Measurements from ENCODE around the gene SH2D1A. TPM values are rescaled to one million over a fixed set of nuclear protein-coding genes. Genes with fewer than 3 reads are reported as not detected.
"Not testable (repeated sequence)": the region's sequence is repeated elsewhere in the genome, so short reads cannot be mapped to it uniquely, and the experiment has no call there.

The SH2D1A gene
- 1 to 10 TPM in 7 of 10 donors, under 1 TPM in 3; 0.37 to 3.9 (median 1.6) TPM for polyA plus RNA-seq (ENCODE audit: insufficient read length in 10 of 10)
- long read RNA-seq, donor 1, partial matches to known transcripts: 0 of 1 reads
- long read RNA-seq, donor 1, other reads (novel, unspliced or antisense): 0 of 1 reads
- long read RNA-seq, donor 2: 0 reads
- long read RNA-seq, donor 3: 0 reads
- long read RNA-seq, donor 4: 0 reads
- long read RNA-seq, donor 5, partial matches to known transcripts: 0 of 1 reads
- long read RNA-seq, donor 5, other reads (novel, unspliced or antisense): 0 of 1 reads
- long read RNA-seq, donor 6: 0 reads
- long read RNA-seq, donor 7: 0 reads
- long read RNA-seq, donor 8: 0 reads
- long read RNA-seq, donor 9: 0 reads

- no peak for DNase-seq
Measured at GRCh38 chrX:124346117-124346876, at the start of gene SH2D1A. SH2D1A (plus strand) TSS chrX:124346563; CDS start chrX:124346643, 80 bp downstream.

GRCh38 chrX:124299323-124299722, 47.0 kb upstream of the SH2D1A start:
- not testable (repeated sequence) for DNase-seq

- DNase-seq: no peak
Measured at GRCh38 chrX:124300405-124300804, 46.0 kb upstream of the SH2D1A start.

- DNase-seq: no peak
Measured at GRCh38 chrX:124307253-124307907, 39.0 kb upstream of the SH2D1A start.

- DNase-seq: no peak
Measured at GRCh38 chrX:124325732-124326131, 20.6 kb upstream of the SH2D1A start.

GRCh38 chrX:124328765-124329164, 17.6 kb upstream of the SH2D1A start:
- no peak for DNase-seq

- DNase-seq: no peak
Measured at GRCh38 chrX:124332481-124333424, 13.6 kb upstream of the SH2D1A start, which contains the start of gene TEX13D. TEX13D (plus strand) TSS chrX:124332660; CDS start chrX:124332918, 258 bp downstream.

GRCh38 chrX:124333862-124334261, 12.5 kb upstream of the SH2D1A start:
- DNase-seq: no peak

- DNase-seq: not testable (repeated sequence)
Measured at GRCh38 chrX:124334555-124334954, 11.8 kb upstream of the SH2D1A start.

- no peak for DNase-seq
Measured at GRCh38 chrX:124335598-124335997, 10.8 kb upstream of the SH2D1A start.

GRCh38 chrX:124337916-124338315, 8.4 kb upstream of the SH2D1A start:
- DNase-seq: no peak

GRCh38 chrX:124338733-124339514, 7.4 kb upstream of the SH2D1A start:
- no peak for DNase-seq

GRCh38 chrX:124341396-124342132, 4.8 kb upstream of the SH2D1A start:
- DNase-seq: no peak

- no peak for DNase-seq
Measured at GRCh38 chrX:124342174-124342867, 4.0 kb upstream of the SH2D1A start.

- DNase-seq: no peak
Measured at GRCh38 chrX:124343016-124343415, 3.3 kb upstream of the SH2D1A start.

- no peak for DNase-seq
Measured at GRCh38 chrX:124344246-124344645, 2.1 kb upstream of the SH2D1A start.

- no peak for DNase-seq
Measured at GRCh38 chrX:124346877-124347241, 496 bp downstream of the SH2D1A start.

- no peak for DNase-seq
Measured at GRCh38 chrX:124347242-124347641, 879 bp downstream of the SH2D1A start.

- DNase-seq: no peak
Measured at GRCh38 chrX:124348182-124348581, 1.8 kb downstream of the SH2D1A start.
